Activated CD4-positive, CD25-positive, alpha-beta regulatory T cell treated with anti-CD3 and anti-CD28 coated beads, Interleukin-2, amount 50 U/mL, for 24 hours (primary cell): ENCODE results near the gene NECTIN1.

ENCODE experiments used
- ATAC-seq, 2 donors: fragments of 150-1000 bp; cut with Tn5 transposase; one replicate each; pipeline ENCODE4 v1.10.0; 2021; ENCODE audit warnings: mild to moderate bottlenecking in 1 of 2, moderate library complexity in 1 of 2

Gene NECTIN1

GRCh38 chr11:119712006-119712405 is 17.0 kb downstream of the NECTIN1 start:
- ATAC-seq, result no peak

- ATAC-seq, result no peak
Measured at GRCh38 chr11:119711476-119711875, 17.5 kb downstream of the NECTIN1 start.

GRCh38 chr11:119710417-119710816 is 18.6 kb downstream of the NECTIN1 start:
- no peak for ATAC-seq

GRCh38 chr11:119709638-119710346 is 19.2 kb downstream of the NECTIN1 start:
- no peak for ATAC-seq

- ATAC-seq, result no peak
Measured at GRCh38 chr11:119709171-119709570, 19.8 kb downstream of the NECTIN1 start.

GRCh38 chr11:119708384-119708783 is 20.6 kb downstream of the NECTIN1 start:
- ATAC-seq, result no peak

- no peak for ATAC-seq
Measured at GRCh38 chr11:119706887-119707286, 22.1 kb downstream of the NECTIN1 start.

GRCh38 chr11:119706029-119706428 is 23.0 kb downstream of the NECTIN1 start:
- ATAC-seq, result no peak

- ATAC-seq, result no peak
Measured at GRCh38 chr11:119705362-119705761, 23.6 kb downstream of the NECTIN1 start.

GRCh38 chr11:119704849-119705248 is 24.2 kb downstream of the NECTIN1 start:
- ATAC-seq, result no peak

- ATAC-seq, result no peak
Measured at GRCh38 chr11:119701591-119702549, 27.1 kb downstream of the NECTIN1 start.

- no peak for ATAC-seq
Measured at GRCh38 chr11:119700536-119701346, 28.3 kb downstream of the NECTIN1 start.

GRCh38 chr11:119700030-119700429 is 29.0 kb downstream of the NECTIN1 start:
- ATAC-seq, result no peak

- no peak for ATAC-seq
Measured at GRCh38 chr11:119699227-119699626, 29.8 kb downstream of the NECTIN1 start.

GRCh38 chr11:119697882-119698281 is 31.1 kb downstream of the NECTIN1 start:
- ATAC-seq, result no peak

- ATAC-seq, result no peak
Measured at GRCh38 chr11:119697445-119697844, 31.6 kb downstream of the NECTIN1 start.

GRCh38 chr11:119696378-119697222 is 32.4 kb downstream of the NECTIN1 start:
- ATAC-seq, result no peak

- no peak for ATAC-seq
Measured at GRCh38 chr11:119694334-119694733, 34.7 kb downstream of the NECTIN1 start.

GRCh38 chr11:119693253-119693815 is 35.7 kb downstream of the NECTIN1 start:
- no peak for ATAC-seq

GRCh38 chr11:119692540-119692820 is 36.5 kb downstream of the NECTIN1 start:
- ATAC-seq, result no peak

GRCh38 chr11:119691701-119692539 is 37.1 kb downstream of the NECTIN1 start:
- ATAC-seq, result no peak
